GM21390 (cell line): ENCODE measurements around the gene PLA2G15.
"Not testable (repeated sequence)": the region's sequence is repeated elsewhere in the genome, so short reads cannot be mapped to it uniquely, and the experiment has no call there.

Experiments used
- ATAC-seq: cut with Tn5 transposase; IDR thresholded peaks from one replicate; pipeline ENCODE4 v1.9.1; 2021; ENCODE audit not compliant: unreplicated experiment

The PLA2G15 gene

GRCh38 chr16:68275611-68276191 is 30.5 kb downstream of the PLA2G15 start:
- ATAC-seq: peak; percentile 73

- no peak for ATAC-seq
Observed at GRCh38 chr16:68276223-68276622, 31.1 kb downstream of the PLA2G15 start.

DNA sequence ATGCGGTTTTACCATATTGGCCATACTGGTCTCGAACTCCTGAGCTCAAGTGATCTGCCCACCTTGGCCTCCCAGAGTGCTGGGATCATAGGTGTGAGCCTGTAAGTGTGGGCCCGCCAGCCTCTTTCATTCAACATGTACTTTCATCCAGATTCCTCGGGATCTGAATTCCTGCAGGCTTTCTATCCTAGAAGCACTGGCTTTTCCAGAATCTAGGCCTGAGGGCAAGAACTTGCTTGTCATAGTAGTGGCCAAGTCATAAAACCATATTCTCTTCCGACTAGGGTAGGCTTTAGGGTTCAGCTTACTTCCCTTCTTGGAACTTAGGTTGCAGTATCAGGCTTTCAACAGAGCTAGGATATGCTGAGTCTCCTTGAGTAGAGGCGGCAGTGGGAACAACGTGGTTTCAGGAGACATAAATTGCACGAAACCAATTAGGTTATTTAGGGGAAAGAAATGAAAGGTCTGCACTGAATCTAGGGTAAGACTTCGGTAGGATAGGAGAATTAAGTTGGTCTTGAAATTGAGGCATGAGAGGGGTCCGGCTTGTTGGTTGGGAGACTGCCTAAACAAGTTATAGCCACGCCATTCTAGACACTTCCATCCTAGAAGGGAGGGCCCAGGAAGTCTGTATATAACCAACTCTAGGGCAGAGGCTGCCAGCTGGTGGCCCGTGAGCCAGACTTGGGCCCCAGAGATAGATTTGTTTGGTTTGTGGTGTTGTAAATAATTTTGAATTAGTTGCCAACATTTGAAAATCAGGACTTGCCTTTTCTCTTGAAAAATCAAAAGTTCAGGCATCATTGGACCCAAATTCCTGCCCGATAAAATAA is 34.8 kb downstream of the PLA2G15 start:
- ATAC-seq: no peak

GRCh38 chr16:68281368-68282063 is 36.3 kb downstream of the PLA2G15 start:
- no peak for ATAC-seq

- ATAC-seq: no peak
Observed at GRCh38 chr16:68282064-68282452, 36.9 kb downstream of the PLA2G15 start.

GRCh38 chr16:68283346-68283745 is 38.2 kb downstream of the PLA2G15 start:
- no peak for ATAC-seq

DNA sequence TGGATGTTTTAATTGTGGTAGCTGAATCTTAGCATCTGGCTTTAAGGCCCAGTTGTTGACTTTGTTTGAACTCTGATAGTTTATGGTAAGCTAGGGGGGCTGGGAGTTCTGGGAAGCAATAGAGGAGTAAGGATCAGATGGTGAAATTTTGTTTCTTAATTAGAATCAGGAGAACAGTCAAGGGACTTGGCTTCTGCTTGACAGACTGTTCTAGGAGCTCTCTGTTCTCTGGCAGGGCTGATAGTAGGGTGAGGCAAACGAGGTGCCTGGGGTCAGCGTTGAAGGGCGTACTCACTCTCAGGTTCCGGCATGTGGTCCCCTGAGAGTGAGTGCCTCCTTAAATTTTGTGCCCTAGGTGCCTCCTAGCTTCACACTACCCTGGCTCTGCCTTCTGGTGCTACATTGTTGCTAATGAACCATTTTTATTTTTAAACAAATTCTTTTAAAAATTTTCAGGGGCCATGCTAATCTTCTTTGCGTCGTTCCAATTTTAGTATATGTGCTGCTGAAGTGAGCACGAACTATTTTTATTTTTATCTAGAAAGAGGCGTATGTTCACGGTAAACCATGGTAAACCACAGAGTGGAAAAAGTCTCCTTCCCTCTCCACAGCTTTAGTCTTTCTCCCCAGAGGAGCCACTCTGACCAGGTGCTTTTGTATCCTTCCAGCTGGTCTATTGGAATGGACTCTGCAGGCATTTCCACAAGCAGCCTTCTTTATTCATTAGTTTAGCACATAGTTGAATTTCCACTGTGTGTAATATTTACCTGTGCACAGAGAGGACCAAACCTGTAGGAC is 38.8 kb downstream of the PLA2G15 start:
- ATAC-seq: peak; percentile 43

GRCh38 chr16:68284847-68285246 is 39.7 kb downstream of the PLA2G15 start:
- peak; percentile 55 for ATAC-seq

- no peak for ATAC-seq
Observed at GRCh38 chr16:68285683-68286082, 40.5 kb downstream of the PLA2G15 start.

DNA sequence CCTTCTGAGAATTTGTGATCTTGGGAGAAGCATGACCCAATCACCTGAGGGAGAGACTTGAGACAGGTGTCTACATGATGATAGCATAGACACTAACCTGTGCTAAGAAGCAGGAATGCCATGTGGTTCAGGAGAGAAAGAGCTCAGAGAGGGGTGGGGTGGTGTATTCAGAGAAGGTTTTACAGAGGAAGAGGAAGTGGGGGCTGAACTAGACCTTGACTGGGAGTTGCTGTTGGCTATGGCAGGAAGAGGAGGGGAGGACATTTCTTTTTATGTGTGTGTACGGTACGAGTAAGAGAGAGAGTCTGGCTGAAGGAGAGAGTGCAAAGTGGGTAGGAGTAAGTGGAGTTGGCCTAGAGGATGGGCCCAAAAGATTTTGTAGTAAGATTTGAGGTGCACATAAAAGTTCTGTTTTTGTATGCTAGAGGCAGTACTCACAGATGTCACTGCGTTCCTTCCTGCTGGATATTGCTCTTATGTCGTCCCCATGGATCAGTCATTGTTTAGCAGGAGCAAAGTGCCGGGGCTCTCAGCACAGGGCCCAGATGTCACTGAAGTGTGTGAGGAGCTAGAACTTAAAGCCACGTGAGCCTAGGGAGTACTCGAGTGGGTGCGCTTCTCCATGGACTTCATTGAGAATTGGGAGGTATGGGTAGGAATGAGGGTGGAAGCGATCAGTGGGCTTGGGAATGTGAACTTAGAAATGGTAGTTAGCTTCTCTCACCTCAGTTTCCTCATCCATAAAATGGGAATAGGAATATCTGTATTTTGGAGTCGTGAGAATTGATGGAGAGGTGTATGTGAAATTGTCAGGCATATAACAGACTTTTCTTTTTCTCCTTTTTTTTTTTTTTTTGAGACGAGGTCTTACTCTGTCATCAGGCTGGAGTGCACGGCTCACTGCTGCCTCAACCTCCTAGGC is 41.2 kb downstream of the PLA2G15 start:
- no peak for ATAC-seq

- ATAC-seq: no peak
Observed at GRCh38 chr16:68287276-68288251, 42.4 kb downstream of the PLA2G15 start.

DNA sequence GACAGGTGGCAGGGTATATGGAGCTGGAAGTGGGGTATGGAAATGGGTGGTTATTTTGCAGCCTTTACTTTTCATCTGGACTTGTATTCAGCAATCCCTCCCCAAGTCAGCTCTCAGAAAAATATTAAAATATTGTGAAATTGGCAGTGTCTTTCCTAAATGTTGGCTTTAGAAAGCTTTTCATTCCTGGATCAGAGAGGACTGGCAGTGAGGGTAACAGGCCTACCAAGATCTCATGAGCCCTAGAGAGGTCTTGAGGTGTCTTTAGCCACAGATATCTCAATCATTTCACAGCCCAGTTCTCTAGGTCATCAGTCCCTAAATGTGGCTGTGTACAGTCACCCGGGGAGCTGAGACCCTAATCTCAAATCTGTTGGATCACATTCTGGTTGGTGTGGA is 43.1 kb downstream of the PLA2G15 start:
- no peak for ATAC-seq

GRCh38 chr16:68288796-68289195 is 43.6 kb downstream of the PLA2G15 start:
- not testable (repeated sequence) for ATAC-seq

DNA sequence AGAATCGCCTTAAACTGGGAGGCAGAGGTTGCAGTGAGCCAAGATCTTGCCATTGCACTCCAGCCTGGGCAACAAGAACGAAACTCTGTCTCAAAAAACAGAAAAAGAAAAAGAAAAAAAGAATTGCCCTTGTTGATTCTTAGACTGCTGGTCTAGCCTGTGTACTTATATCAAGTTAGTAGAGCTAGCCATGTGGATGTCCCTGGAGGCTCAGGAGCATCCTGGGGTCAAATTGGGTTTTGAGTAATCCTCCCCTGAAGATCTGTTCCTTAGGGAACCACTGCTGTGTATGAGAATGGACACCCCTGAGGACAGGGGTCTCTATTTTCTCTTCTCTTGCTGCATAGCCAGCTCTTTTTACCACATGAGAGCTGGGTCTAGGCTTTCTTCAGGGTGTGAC is 44.0 kb downstream of the PLA2G15 start:
- ATAC-seq: peak; percentile 3

- peak; percentile 78 for ATAC-seq
Observed at GRCh38 chr16:68289621-68290329, 44.6 kb downstream of the PLA2G15 start.

DNA sequence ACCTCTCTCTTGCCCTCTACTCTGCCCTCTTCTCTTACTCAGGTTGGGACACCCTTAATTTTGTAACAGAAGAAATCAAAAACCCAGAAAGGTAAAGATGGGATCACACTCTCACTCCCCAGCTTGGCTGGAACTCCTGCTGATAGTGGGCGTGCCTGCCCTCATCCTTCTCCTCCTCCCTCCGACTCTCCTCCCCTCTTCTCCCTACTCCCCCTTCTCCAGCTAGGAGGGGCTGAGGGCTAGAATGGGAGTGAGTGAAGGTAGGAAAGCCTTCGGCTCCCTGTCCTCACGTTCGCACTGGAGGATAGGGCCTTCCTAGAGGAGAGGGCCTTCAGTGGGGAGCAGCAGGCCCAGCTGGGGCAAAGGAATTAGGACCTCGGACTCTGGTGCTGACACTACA is 45.3 kb downstream of the PLA2G15 start:
- ATAC-seq: no peak

- ATAC-seq: no peak
Observed at GRCh38 chr16:68291227-68291626, 46.1 kb downstream of the PLA2G15 start.

DNA sequence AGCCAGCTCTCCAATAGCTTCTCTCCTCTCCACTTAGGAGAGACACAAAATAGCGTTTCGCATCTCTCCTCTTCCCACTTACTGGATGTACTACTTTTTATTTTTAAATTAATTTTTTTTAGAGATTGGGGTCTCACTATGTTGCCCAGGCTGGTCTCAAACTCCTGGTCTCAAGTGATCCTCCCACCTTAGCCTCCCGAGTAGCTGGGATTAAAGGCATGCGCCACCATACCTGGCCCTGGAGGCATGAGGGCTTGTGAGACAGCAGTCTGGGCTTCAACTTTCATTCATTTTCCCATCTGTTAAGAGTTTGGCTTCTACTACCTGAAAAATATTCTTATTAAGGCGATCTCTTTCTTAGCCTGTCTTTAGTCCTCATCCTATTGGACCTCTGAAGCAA is 47.3 kb downstream of the PLA2G15 start:
- no peak for ATAC-seq
